H9 (cell line): ENCODE measurements around the gene AFF2. TPM values are rescaled to one million over a fixed set of nuclear protein-coding genes. Genes with fewer than 3 reads are reported as not detected.

Experiments
- DNase-seq: peaks from one replicate; pipeline ENCODE4 v3.0.0-alpha.2; 2017
- H2AFZ ChIP-seq: one replicate; pipeline ENCODE4 v1.6.1; 2013; ENCODE audit warnings: mild to moderate bottlenecking, low read length, control low read depth, moderate library complexity
- H2AK5ac ChIP-seq: 2 replicates; pipeline ENCODE4 v1.6.1; 2013; ENCODE audit warnings: low read length, control low read depth, mixed read lengths; ENCODE audit not compliant: insufficient read length
- H2BK120ac ChIP-seq: one replicate; pipeline ENCODE4 v1.6.1; 2013; ENCODE audit warnings: low read depth, mild to moderate bottlenecking, low read length, control low read depth, inconsistent platforms; ENCODE audit not compliant: poor library complexity, severe bottlenecking
- H2BK12ac ChIP-seq: 2 replicates; pipeline ENCODE4 v1.6.1; 2013; ENCODE audit warnings: low read length, control low read depth, mixed read lengths, low read depth; ENCODE audit not compliant: insufficient read length
- H2BK15ac ChIP-seq: 2 replicates; pipeline ENCODE4 v1.6.1; 2013; ENCODE audit warnings: low read depth, low read length, control low read depth
- H2BK20ac ChIP-seq: one replicate; pipeline ENCODE4 v1.6.1; 2013; ENCODE audit warnings: low read depth, mild to moderate bottlenecking, low read length, control low read depth, inconsistent platforms; ENCODE audit not compliant: poor library complexity, severe bottlenecking
- H2BK5ac ChIP-seq: 2 replicates; pipeline ENCODE4 v1.6.1; 2013; ENCODE audit warnings: low read length, control low read depth, mixed read lengths; ENCODE audit not compliant: insufficient read length
- H3K14ac ChIP-seq: 2 replicates; pipeline ENCODE4 v1.6.1; 2013; ENCODE audit warnings: low read length, control low read depth; ENCODE audit not compliant: insufficient read depth
- H3K18ac ChIP-seq: 2 replicates; pipeline ENCODE4 v1.6.1; 2013; ENCODE audit warnings: low read depth, mild to moderate bottlenecking, mixed read lengths, low read length, control low read depth; ENCODE audit not compliant: insufficient read length
- H3K23ac ChIP-seq: 2 replicates; pipeline ENCODE4 v1.6.1; 2013; ENCODE audit warnings: low read length, control low read depth, mixed read lengths, low read depth; ENCODE audit not compliant: insufficient read length
- H3K23me2 ChIP-seq: 2 replicates; pipeline ENCODE4 v1.6.1; 2013; ENCODE audit warnings: low read depth, mild to moderate bottlenecking, mixed read lengths, low read length, control low read depth; ENCODE audit not compliant: insufficient read length, poor library complexity, severe bottlenecking
- H3K27ac ChIP-seq: 2 replicates; pipeline ENCODE4 v1.5.1; 2013; ENCODE audit warnings: low read length, control low read depth, mixed read lengths, low read depth; ENCODE audit not compliant: insufficient read length
- H3K27me3 ChIP-seq: 2 replicates; pipeline ENCODE4 v1.6.1; 2013; ENCODE audit warnings: low read length, control low read depth, inconsistent platforms; ENCODE audit not compliant: insufficient read depth
- H3K4ac ChIP-seq: 2 replicates; pipeline ENCODE4 v1.6.1; 2013; ENCODE audit warnings: low read depth, mild to moderate bottlenecking, control low read depth, inconsistent platforms, low read length, moderate library complexity
- H3K4me1 ChIP-seq: 2 replicates; pipeline ENCODE4 v1.6.1; 2013; ENCODE audit warnings: low read length, control low read depth, inconsistent platforms; ENCODE audit not compliant: insufficient read depth
- H3K4me2 ChIP-seq: 2 replicates; pipeline ENCODE4 v1.6.1; 2013; ENCODE audit warnings: low read length, control low read depth, mixed read lengths; ENCODE audit not compliant: insufficient read length, insufficient read depth
- H3K56ac ChIP-seq: 2 replicates; pipeline ENCODE4 v1.6.1; 2013; ENCODE audit warnings: low read depth, mild to moderate bottlenecking, mixed read lengths, low read length, control low read depth; ENCODE audit not compliant: insufficient read length
- H3K79me1 ChIP-seq: 2 replicates; pipeline ENCODE4 v1.6.1; 2013; ENCODE audit warnings: low read depth, mild to moderate bottlenecking, moderate library complexity, low read length, control low read depth, inconsistent platforms; ENCODE audit not compliant: insufficient read depth, poor library complexity, severe bottlenecking
- H3K79me2 ChIP-seq: 2 replicates; pipeline ENCODE4 v1.6.1; 2013; ENCODE audit warnings: low read length, control low read depth, inconsistent platforms; ENCODE audit not compliant: insufficient read depth
- H3K9ac ChIP-seq: 2 replicates; pipeline ENCODE4 v1.6.1; 2013; ENCODE audit warnings: low read length, control low read depth, mixed read lengths; ENCODE audit not compliant: insufficient read length; ENCODE audit errors: extremely low read depth
- H3K9me3 ChIP-seq: one replicate; pipeline ENCODE4 v1.6.1; 2013; ENCODE audit warnings: low read depth, low read length, inconsistent platforms; ENCODE audit not compliant: control insufficient read depth
- H3T11ph ChIP-seq: one replicate; pipeline ENCODE4 v1.6.1; 2013; ENCODE audit warnings: mild to moderate bottlenecking, low read length, control low read depth, inconsistent platforms
- H4K20me1 ChIP-seq: one replicate; pipeline ENCODE4 v1.6.1; 2013; ENCODE audit not compliant: control insufficient read depth, insufficient read length, insufficient read depth
- H4K5ac ChIP-seq: 2 replicates; pipeline ENCODE4 v1.6.1; 2013; ENCODE audit warnings: low read depth, mild to moderate bottlenecking, mixed read lengths, low read length, control low read depth; ENCODE audit not compliant: insufficient read length
- H4K8ac ChIP-seq: replicated peaks from 2 replicates; pipeline ENCODE4 v1.6.1; 2013; ENCODE audit warnings: low read length, control low read depth, mixed read lengths, low read depth; ENCODE audit not compliant: insufficient read length
- H4K91ac ChIP-seq: 2 replicates; pipeline ENCODE4 v1.6.1; 2013; ENCODE audit warnings: low read depth, mild to moderate bottlenecking, moderate library complexity, mixed read lengths, low read length, control low read depth; ENCODE audit not compliant: insufficient read length
- H3K27ac Mint-ChIP-seq, 3 experiments: 2 replicates in 2 of 3; 3 replicates in 1 of 3; pipeline ENCODE4 v1.8.0; 2020 to 2021; ENCODE audit warnings: mixed read lengths in 3 of 3, mild to moderate bottlenecking in 1 of 3, moderate library complexity in 1 of 3
- H3K27me3 Mint-ChIP-seq: 2 replicates; pipeline ENCODE4 v1.8.0; 2021; ENCODE audit warnings: low read depth, mild to moderate bottlenecking, moderate library complexity, mixed read lengths
- H3K36me3 Mint-ChIP-seq, 3 experiments: 2 replicates in 2 of 3; 3 replicates in 1 of 3; pipeline ENCODE4 v1.8.0; 2020 to 2021; ENCODE audit warnings: low read depth in 3 of 3, mixed read lengths in 3 of 3; ENCODE audit not compliant: insufficient read depth in 1 of 3
- H3K4me1 Mint-ChIP-seq, 2 experiments: 2 replicates each; pipeline ENCODE4 v1.8.0; 2020; ENCODE audit warnings: mixed read lengths in 2 of 2
- H3K4me3 Mint-ChIP-seq, 2 experiments: 2 replicates in 1 of 2; 3 replicates in 1 of 2; pipeline ENCODE4 v1.8.0; 2020 to 2021; ENCODE audit warnings: mild to moderate bottlenecking in 2 of 2, mixed read lengths in 2 of 2, moderate library complexity in 1 of 2
- H3K9me3 Mint-ChIP-seq, 2 experiments: 2 replicates in 1 of 2; 3 replicates in 1 of 2; pipeline ENCODE4 v1.8.0; 2020; ENCODE audit warnings: mild to moderate bottlenecking in 2 of 2, mixed read lengths in 2 of 2, moderate library complexity in 1 of 2
- CTCF ChIP-seq: fragments of 200-600 bp; sonication (generic); conservative IDR thresholded peaks from 3 replicates; pipeline ENCODE4 v1.8.0; 2021; ENCODE audit warnings: antibody characterized with exemption, mild to moderate bottlenecking
- whole genome bisulfite sequencing: extraction: QIAGEN DNeasy Blood & Tissue Kit; methylation state at CpG from one replicate; pipeline ENCODE4 v1.1.7; 2013; ENCODE audit warnings: missing lambda C conversion rate, low lambda C conversion rate, mixed read lengths; ENCODE audit not compliant: insufficient read length; ENCODE audit errors: extremely low coverage; 5-methylcytosine and 5-hydroxymethylcytosine counted together
- total RNA-seq: library from RNA; stranded (reverse); gene quantifications from 2 replicates; pipeline ENCODE4 v1.2.1, GENCODE V29; 2021

Gene AFF2
- total RNA-seq, 1 experiment from 2014 or later, result 14.6 TPM

- no peak overlapping the region for H2BK5ac ChIP-seq
- H3K79me2 ChIP-seq, result no peaks in the 10 kb centered on the region
- DNase-seq, result no peak
Observed at GRCh38 chrX:148691456-148691855, 191.0 kb downstream of the AFF2 start.

More at GRCh38 chrX:148691456-148691855, 191.0 kb downstream of the AFF2 start:
- H2BK20ac ChIP-seq, result no peak overlapping the region
- H3K23ac ChIP-seq, result no peak overlapping the region
- H2AK5ac ChIP-seq, result no peak overlapping the region
- Mint-ChIP-seq H3K4me3 (no peak overlapping the region), H3K27ac (no peak overlapping the region), H3K9me3 (peaks cover 53 to 55% of the 10 kb centered on the region in 2 experiments), H3K36me3 (peaks cover 0 to 6% (median 2%) of the 10 kb centered on the region in 3 experiments; a peak in 3 of 7 replicates), H3K4me1 (peaks cover 3% of the 10 kb centered on the region in 2 experiments; a peak in 1 of 4 replicates), H3K27me3 (no peaks in the 10 kb centered on the region)
- H3K56ac ChIP-seq, result no peak overlapping the region
- H4K8ac ChIP-seq, result no peak overlapping the region
- H3K27me3 ChIP-seq, result no peaks in the 10 kb centered on the region
- H3K9ac ChIP-seq, result no peak overlapping the region
- no peak for TF ChIP-seq CTCF
- no peak overlapping the region for H3K4me2 ChIP-seq
- no peak overlapping the region for H4K91ac ChIP-seq
- no peak overlapping the region for H4K5ac ChIP-seq
- peaks cover 25% of the 10 kb centered on the region for H3K9me3 ChIP-seq
- H4K20me1 ChIP-seq, result no peaks in the 10 kb centered on the region
- no peak overlapping the region for H3K14ac ChIP-seq
- no peak overlapping the region for H2BK120ac ChIP-seq
- H3K18ac ChIP-seq, result no peak overlapping the region
- H3K23me2 ChIP-seq, result no peaks in the 10 kb centered on the region
- no peaks in the 10 kb centered on the region for H3K4me1 ChIP-seq
- H2BK15ac ChIP-seq, result no peak overlapping the region
- no peaks in the 10 kb centered on the region for H3K79me1 ChIP-seq
- no CpG with 5 or more reads among the region's 2 CpGs for WGBS
- H2BK12ac ChIP-seq, result no peak overlapping the region
- H3T11ph ChIP-seq, result no peak overlapping the region
- no peak overlapping the region for H3K27ac ChIP-seq
- H3K4ac ChIP-seq, result no peak overlapping the region
- H2AFZ ChIP-seq, result no peak overlapping the region
